Right lobe of liver (tissue), 6 donors: ENCODE results near the gene MUCL3. TPM values are rescaled to one million over a fixed set of nuclear protein-coding genes. Genes with fewer than 3 reads are reported as not detected.
"Not testable (repeated sequence)": the region's sequence is repeated elsewhere in the genome, so short reads cannot be mapped to it uniquely, and the experiment has no call there.

Source experiments
- ATAC-seq, 4 donors: fragments of 200-7000 bp; cut with Tn5 transposase; one replicate each; pipeline ENCODE4 v1.9.1; 2020; ENCODE audit warnings: mild to moderate bottlenecking in 4 of 4, moderate library complexity in 4 of 4
- DNase-seq, 3 donors: peaks; one replicate each; pipeline ENCODE4 v3.0.0-alpha.2; 2020
- H3K27ac ChIP-seq, 3 donors: fragments of 200-600 bp; one replicate each; pipeline ENCODE4 v1.8.0; 2022
- H3K27me3 ChIP-seq, 2 donors: fragments of 200-600 bp; one replicate each; pipeline ENCODE4 v1.8.0; 2022
- H3K36me3 ChIP-seq, 4 donors: fragments of 200-600 bp; sonication (generic) in 1 of 4; one replicate each; pipeline versions ENCODE4 v1.5.1 to v1.8.0; 2017 to 2022; ENCODE audit warnings: control low read depth in 1 of 4
- H3K4me1 ChIP-seq, 4 donors: fragments of 200-600 bp; sonication (generic) in 1 of 4; one replicate each; pipeline versions ENCODE4 v1.5.1 to v1.8.0; 2017 to 2022; ENCODE audit warnings: control low read depth in 1 of 4
- H3K4me3 ChIP-seq, 3 donors: fragments of 200-600 bp; one replicate each; pipeline ENCODE4 v1.8.0; 2022
- H3K9me3 ChIP-seq, 4 donors: fragments of 200-600 bp; sonication (generic) in 1 of 4; one replicate each; pipeline versions ENCODE4 v1.5.1 to v1.8.0; 2017 to 2022; ENCODE audit warnings: control low read depth in 1 of 4
- CTCF ChIP-seq, 4 donors: fragments of 200-600 bp in 3 of 4; fragments of 450-650 bp in 1 of 4; IDR thresholded peaks; one replicate each; pipeline versions ENCODE4 v1.5.1 to v1.8.0; 2016 to 2022; ENCODE audit warnings: antibody characterized with exemption in 4 of 4, mild to moderate bottlenecking in 2 of 4
- POLR2A ChIP-seq: fragments of 450-650 bp; IDR thresholded peaks from one replicate; pipeline ENCODE4 v1.6.1; 2017; ENCODE audit warnings: antibody characterized with exemption, mild to moderate bottlenecking
- WGBS: methylation state at CpG from one replicate; pipeline ENCODE4 v1.1.6; 2018; ENCODE audit warnings: low coverage, low lambda C conversion rate; ENCODE audit not compliant: insufficient coverage; ENCODE audit errors: missing lambda C conversion rate; 5-methylcytosine and 5-hydroxymethylcytosine counted together
- intact Hi-C, 2 donors: fragments of 100-400 bp; cut with DNase I; formaldehyde crosslinking; loops; one replicate each; pipeline versions ENCODE4 v1.11.2 to v1.14.1; 2022
- total RNA-seq, 6 experiments: library from RNA; depleted of rRNA in 2 of 6; stranded (reverse); fragments of >200 nt in 2 of 6; fragmentation: NEBNext Ultra II Directional in 3 of 6; extraction: Animal tissue kit (Norgen Biotek cat#: 25700) in 3 of 6; gene quantifications; one replicate each; pipeline versions ENCODE4 v1.1.0 to v1.2.4, GENCODE V29; 2016 to 2023
- donor health status: DM: no; HTN: yes; CAD: no.
- donor health status: DM: no; HTN: no; CAD: no.
- donor health status: DM: no; HTN: no; CAD: no.
- donor health status: DM: no; HTN: yes; CAD: no.
- donor health status: DM: no; HTN: yes; CAD: no.

MUCL3 gene
- total RNA-seq, 6 experiments from 2014 or later, result not detected

GRCh38 chr6:30908700-30909099 lies 32.1 kb upstream of the MUCL3 start:
- no peaks in the 10 kb centered on the region for H3K27me3 ChIP-seq
- peak overlapping the region; percentile 76 to 94 (median 80) for H3K4me3 ChIP-seq
- H3K4me1 ChIP-seq, result peaks cover 0 to 21% (median 9%) of the 10 kb centered on the region in 4 donors
- DNase-seq (no peak), ATAC-seq (no peak)
- no peak overlapping the region for H3K27ac ChIP-seq
- peaks cover 0 to 21% (median 7%) of the 10 kb centered on the region in 4 donors for H3K36me3 ChIP-seq
- WGBS, result 13% methylated on average over 2 of the region's 2 CpGs
- no peak for TF ChIP-seq POLR2A
- no peak for TF ChIP-seq CTCF (IDR thresholded peaks at IDR 0.05)
- intact Hi-C loops, result no loop called here
- H3K9me3 ChIP-seq, result no peaks in the 10 kb centered on the region

- peak in 1 of 3 donors; percentile 37 for DNase-seq
- H3K4me3 ChIP-seq, H3K27me3 ChIP-seq, intact Hi-C loops, H3K9me3 ChIP-seq, H3K27ac ChIP-seq, ATAC-seq: not testable (repeated sequence)
- Histone ChIP-seq H3K36me3 (peaks cover 0 to 21% (median 7%) of the 10 kb centered on the region in 4 donors), H3K4me1 (peaks cover 0 to 30% (median 12%) of the 10 kb centered on the region in 4 donors)
- no CpG with 5 or more reads among the region's 12 CpGs for WGBS
These were observed 30.3 kb upstream of the MUCL3 start for GRCh38 chr6:30910473-30910872.

- DNase-seq (peak in 2 of 3 donors; percentile 62), ATAC-seq (peak in 1 of 4 donors; percentile 3)
- Histone ChIP-seq H3K4me1 (peaks cover 0 to 30% (median 12%) of the 10 kb centered on the region in 4 donors), H3K27ac (peak overlapping the region; percentile 87 to 96 (median 94)), H3K9me3 (no peaks in the 10 kb centered on the region), H3K36me3 (peaks cover 0 to 33% (median 11%) of the 10 kb centered on the region in 4 donors), H3K27me3 (no peaks in the 10 kb centered on the region), H3K4me3 (peak overlapping the region in 2 of 3 donors; percentile 78 to 91)
- 63% methylated on average over 5 of the region's 8 CpGs for WGBS
- intact Hi-C loops, result no loop called here
- no peak for TF ChIP-seq POLR2A
- no peak for TF ChIP-seq CTCF (IDR thresholded peaks at IDR 0.05)
These were observed 27.8 kb upstream of the MUCL3 start for GRCh38 chr6:30912746-30913520.

- Histone ChIP-seq H3K36me3 (peaks cover 0 to 34% (median 11%) of the 10 kb centered on the region in 4 donors), H3K27me3 (no peaks in the 10 kb centered on the region), H3K9me3 (no peaks in the 10 kb centered on the region), H3K4me3 (peak overlapping the region; percentile 63 to 91 (median 78)), H3K27ac (peak overlapping the region; percentile 87 to 96 (median 94)), H3K4me1 (peaks cover 0 to 28% (median 12%) of the 10 kb centered on the region in 4 donors)
- intact Hi-C loops, result no loop called here
- 10% methylated on average over 9 of the region's 31 CpGs for WGBS
- ATAC-seq (peak; percentile 66 to 81 (median 79)), DNase-seq (peak in 2 of 3 donors; percentile 93 to 94)
- no peak for TF ChIP-seq CTCF (IDR thresholded peaks at IDR 0.05)
- no peak for TF ChIP-seq POLR2A
These were observed 27.1 kb upstream of the MUCL3 start for GRCh38 chr6:30913721-30914075.
